ENCODE results near the gene USP35. TPM values are rescaled to one million over a fixed set of nuclear protein-coding genes. Genes with fewer than 3 reads are reported as not detected.

Gene USP35
- total and polyA plus RNA-seq, 7 donors: 1.2 to 23.3 (median 6.7) TPM

DNA sequence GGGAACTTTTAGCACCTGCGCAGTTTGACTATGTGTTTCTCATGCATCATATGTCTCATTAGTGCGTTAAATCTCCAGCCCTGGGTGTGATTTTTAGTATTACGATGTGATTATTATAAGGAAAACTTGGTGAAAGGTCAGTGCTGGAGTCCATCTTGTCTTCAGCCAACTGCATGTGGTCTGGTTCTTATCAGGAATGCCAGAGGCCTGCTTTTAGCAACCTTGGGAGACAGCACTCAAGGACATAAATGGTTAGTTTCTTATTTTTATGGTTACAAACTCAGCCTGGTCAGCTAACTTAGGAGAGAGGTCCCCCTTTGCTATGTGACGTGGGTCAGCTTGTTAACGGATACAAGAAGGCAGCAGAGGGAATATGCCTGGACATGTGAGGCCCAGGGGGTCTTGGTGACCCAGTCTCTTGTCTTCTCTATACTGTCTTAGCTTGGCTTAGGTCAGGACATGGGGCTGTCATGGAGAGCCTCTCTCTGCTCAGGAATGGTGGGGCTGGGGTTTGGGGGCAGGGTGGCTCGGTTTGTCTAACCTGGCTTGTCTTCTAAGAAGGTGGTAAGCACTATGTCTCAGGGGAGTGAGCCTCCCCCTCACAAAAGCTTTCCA lies 21.8 kb upstream of the USP35 start:
- 89 to 94% methylated on average over 6 of the region's 6 CpGs for WGBS, 2 donors
- no peaks in the 10 kb centered on the region for H3K9me3 ChIP-seq
- no peaks in the 10 kb centered on the region for H3K27me3 ChIP-seq
- H3K4me1 ChIP-seq: peaks cover 0 to 73% (median 65%) of the 10 kb centered on the region in 4 donors
- TF ChIP-seq POLR2AphosphoS5 (IDR thresholded peaks at IDR 0.05): peak; percentile 93 to 96 (median 96)
- TF ChIP-seq EP300 (IDR thresholded peaks at IDR 0.05): peak; percentile 28 to 71 (median 36)
- TF ChIP-seq, protein P1, sequence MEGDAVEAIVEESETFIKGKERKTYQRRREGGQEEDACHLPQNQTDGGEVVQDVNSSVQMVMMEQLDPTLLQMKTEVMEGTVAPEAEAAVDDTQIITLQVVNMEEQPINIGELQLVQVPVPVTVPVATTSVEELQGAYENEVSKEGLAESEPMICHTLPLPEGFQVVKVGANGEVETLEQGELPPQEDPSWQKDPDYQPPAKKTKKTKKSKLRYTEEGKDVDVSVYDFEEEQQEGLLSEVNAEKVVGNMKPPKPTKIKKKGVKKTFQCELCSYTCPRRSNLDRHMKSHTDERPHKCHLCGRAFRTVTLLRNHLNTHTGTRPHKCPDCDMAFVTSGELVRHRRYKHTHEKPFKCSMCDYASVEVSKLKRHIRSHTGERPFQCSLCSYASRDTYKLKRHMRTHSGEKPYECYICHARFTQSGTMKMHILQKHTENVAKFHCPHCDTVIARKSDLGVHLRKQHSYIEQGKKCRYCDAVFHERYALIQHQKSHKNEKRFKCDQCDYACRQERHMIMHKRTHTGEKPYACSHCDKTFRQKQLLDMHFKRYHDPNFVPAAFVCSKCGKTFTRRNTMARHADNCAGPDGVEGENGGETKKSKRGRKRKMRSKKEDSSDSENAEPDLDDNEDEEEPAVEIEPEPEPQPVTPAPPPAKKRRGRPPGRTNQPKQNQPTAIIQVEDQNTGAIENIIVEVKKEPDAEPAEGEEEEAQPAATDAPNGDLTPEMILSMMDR (IDR thresholded peaks at IDR 0.05): no peak
- TF ChIP-seq POLR2A (IDR thresholded peaks at IDR 0.05): no peak
- intact Hi-C loops (cut with DNase I): loop anchor here (10.0 kb wide), 1 partner anchor 148 kb away; no protein-coding TSS in a partner anchor
- no peak overlapping the region for H3K4me3 ChIP-seq
- peaks cover 0 to 5% (median 0%) of the 10 kb centered on the region in 4 donors for H3K36me3 ChIP-seq
- peak overlapping the region in 3 of 4 donors; percentile 67 to 81 (median 79) for H3K27ac ChIP-seq
- no peak for DNase-seq

DNA sequence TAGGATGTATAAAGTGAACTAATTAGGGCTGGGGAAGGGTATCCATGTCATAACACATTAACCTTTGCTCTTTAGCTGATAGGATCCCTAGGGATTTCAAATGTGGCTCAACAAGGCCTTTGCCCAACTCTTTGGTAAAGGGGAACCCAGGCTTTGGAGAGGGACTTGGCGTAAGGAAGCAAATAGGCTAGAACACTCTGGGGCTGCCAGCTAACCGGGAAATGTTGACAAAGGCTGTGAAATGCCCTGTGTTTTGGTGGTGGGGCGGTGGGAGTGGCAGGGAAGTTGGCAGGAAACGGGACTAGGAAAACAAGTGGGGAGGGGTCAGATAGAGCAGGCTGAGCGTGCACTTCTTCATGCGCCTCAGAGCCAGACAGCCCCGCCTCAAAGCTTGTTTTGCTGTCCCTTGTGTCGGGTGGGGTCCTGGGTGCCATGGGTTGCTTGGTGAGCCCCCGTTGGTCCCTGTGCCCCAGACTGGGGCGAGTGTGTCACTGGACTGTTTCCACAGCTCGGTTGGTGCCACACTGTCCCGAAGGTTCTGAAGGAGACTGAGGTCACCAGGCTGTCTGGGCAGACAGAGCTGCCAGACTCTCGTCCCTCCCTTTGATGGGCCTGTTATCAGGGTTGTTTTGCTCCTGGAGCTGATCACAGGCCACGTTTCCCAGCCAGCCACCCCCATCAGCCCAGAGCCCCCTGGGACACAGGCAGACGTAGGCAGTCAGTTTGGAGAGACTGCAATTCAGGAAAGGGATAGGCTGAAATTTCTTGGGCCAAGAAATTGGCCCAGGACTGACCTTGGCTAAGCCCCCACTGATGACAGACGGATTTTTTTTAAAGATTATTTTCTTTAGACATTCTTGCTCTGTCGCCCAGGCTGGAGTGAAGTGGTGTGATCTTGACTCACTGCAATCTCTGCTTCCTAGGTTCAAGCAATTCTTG lies 19.9 kb upstream of the USP35 start:
- DNase-seq: peak; percentile 91
- WGBS, 2 donors: 49 to 70% methylated on average over 17 of the region's 17 CpGs
- no peaks in the 10 kb centered on the region for H3K9me3 ChIP-seq
- peaks cover 0 to 56% (median 49%) of the 10 kb centered on the region in 4 donors for H3K4me1 ChIP-seq
- TF ChIP-seq, protein P1 (IDR thresholded peaks at IDR 0.05): no peak
- TF ChIP-seq POLR2A (IDR thresholded peaks at IDR 0.05) (no peak), POLR2AphosphoS5 (IDR thresholded peaks at IDR 0.05) (peak; percentile 35 to 75 (median 63))
- H3K36me3 ChIP-seq: peaks cover 0 to 16% (median 7%) of the 10 kb centered on the region in 4 donors
- H3K27me3 ChIP-seq: no peaks in the 10 kb centered on the region
- H3K4me3 ChIP-seq: no peak overlapping the region
- H3K27ac ChIP-seq: peak overlapping the region; percentile 71 to 79 (median 76)
- intact Hi-C loops (cut with DNase I): loop anchor here (10.0 kb wide), 1 partner anchor 146 kb away; no protein-coding TSS in a partner anchor

DNA sequence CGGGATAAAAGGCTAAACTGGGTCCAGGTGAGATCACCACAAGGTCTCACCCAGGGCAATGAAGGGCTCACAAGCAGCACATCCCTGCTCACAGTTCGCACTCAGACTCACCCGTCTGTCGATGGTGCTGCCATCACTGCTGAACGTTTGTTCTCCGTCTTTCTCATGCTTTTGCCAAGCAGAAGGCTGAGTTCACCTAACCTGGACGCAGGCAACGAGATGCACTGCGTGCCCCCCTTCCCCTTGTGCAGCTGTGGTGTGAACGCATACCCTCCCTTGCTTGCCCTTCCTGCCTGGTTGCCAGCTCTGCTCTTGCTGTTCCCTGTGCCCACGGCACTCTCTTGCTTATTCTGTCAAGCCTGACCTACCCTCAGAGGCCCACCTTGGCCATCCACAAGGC lies 18.3 kb upstream of the USP35 start:
- intact Hi-C loops (cut with DNase I): no loop called here
- no peak for DNase-seq
- Histone ChIP-seq H3K36me3 (peaks cover 0 to 21% (median 12%) of the 10 kb centered on the region in 4 donors), H3K27me3 (no peaks in the 10 kb centered on the region), H3K4me3 (no peak overlapping the region), H3K4me1 (peaks cover 0 to 61% (median 43%) of the 10 kb centered on the region in 4 donors), H3K9me3 (no peaks in the 10 kb centered on the region), H3K27ac (peak overlapping the region in 2 of 4 donors; percentile 73 to 79)
- WGBS, 2 donors: 94 to 95% methylated on average over 11 of the region's 11 CpGs
- TF ChIP-seq EP300 (IDR thresholded peaks at IDR 0.05) (no peak), POLR2A (IDR thresholded peaks at IDR 0.05) (no peak), POLR2AphosphoS5 (IDR thresholded peaks at IDR 0.05) (no peak)
- TF ChIP-seq, protein P1 (IDR thresholded peaks at IDR 0.05): no peak

DNA sequence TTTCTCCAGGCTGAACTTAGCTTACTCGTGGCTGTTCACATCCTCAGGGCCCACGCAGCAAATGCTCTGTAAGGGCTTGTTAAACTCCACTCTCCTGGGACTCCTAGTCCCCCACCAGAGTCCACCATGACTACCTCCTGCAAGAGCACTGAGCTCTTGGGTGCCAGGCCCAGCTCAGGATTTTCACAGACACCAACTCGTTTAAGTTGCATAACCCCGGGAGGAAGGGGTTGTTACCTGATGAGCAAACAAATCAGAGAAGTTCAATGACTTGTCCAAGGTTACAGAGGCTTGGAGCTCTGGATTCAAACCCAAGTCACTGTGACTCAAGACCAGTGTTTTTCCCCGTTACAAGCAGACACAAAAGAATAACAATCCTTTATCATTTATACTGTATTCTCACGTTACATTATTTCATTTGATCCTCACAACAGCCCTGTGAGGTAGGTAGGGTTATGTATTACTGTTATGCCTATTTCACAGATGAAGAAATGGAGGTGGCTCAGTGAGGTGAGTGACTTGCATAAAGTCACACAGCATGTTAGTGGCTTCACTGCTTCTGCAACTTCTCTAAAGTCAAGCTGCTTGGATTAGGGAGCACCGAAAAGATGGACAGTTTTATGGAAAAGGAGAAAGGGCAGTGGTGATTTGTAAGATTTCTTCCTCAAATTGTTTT lies 17.7 kb upstream of the USP35 start:
- Histone ChIP-seq H3K4me3 (no peak overlapping the region), H3K4me1 (peaks cover 0 to 55% (median 39%) of the 10 kb centered on the region in 4 donors), H3K36me3 (peaks cover 0 to 21% (median 12%) of the 10 kb centered on the region in 4 donors), H3K27ac (peak overlapping the region in 1 of 4 donors; percentile 79), H3K9me3 (no peaks in the 10 kb centered on the region), H3K27me3 (no peaks in the 10 kb centered on the region)
- intact Hi-C loops (cut with DNase I): no loop called here
- DNase-seq: no peak
- TF ChIP-seq POLR2A (IDR thresholded peaks at IDR 0.05): no peak
- TF ChIP-seq POLR2AphosphoS5 (IDR thresholded peaks at IDR 0.05): no peak
- 76 to 85% methylated on average over 7 of the region's 7 CpGs for WGBS, 2 donors

Data from sigmoid colon (tissue), 7 donors.